ENCODE results near the gene GRAMD1C. TPM values are rescaled to one million over a fixed set of nuclear protein-coding genes. Genes with fewer than 3 reads are reported as not detected.

The GRAMD1C gene
- total RNA-seq, 1 donor from 2014 or later, result 3.7 TPM

- Histone ChIP-seq H3K9me3 (ENCODE audit: insufficient read depth, low read depth, low read length) (no peaks in the 10 kb centered on the region), H2AFZ (ENCODE audit: low read depth, low read length) (no peak overlapping the region), H3K4me1 (ENCODE audit: insufficient read depth, low read length) (no peaks in the 10 kb centered on the region), H3K27ac (ENCODE audit: low read depth, low read length) (no peak overlapping the region), H3K4me3 (ENCODE audit: insufficient read depth, low read depth, low read length) (no peak overlapping the region), H4K20me1 (ENCODE audit: insufficient read depth, low read length) (no peaks in the 10 kb centered on the region), H3K79me2 (ENCODE audit: insufficient read depth, low read length) (no peaks in the 10 kb centered on the region), H3K27me3 (ENCODE audit: insufficient read depth, low read length) (no peaks in the 10 kb centered on the region), H3K4me2 (ENCODE audit: low read length) (no peak overlapping the region), H3K9ac (ENCODE audit: low read length) (no peak overlapping the region), H3K36me3 (ENCODE audit: insufficient read depth, low read length) (no peaks in the 10 kb centered on the region)
- FAIRE-seq (no peak), DNase-seq (ENCODE audit: low read depth) (no peak)
- H3K9me3 Mint-ChIP-seq (ENCODE audit: unreplicated experiment), result no peaks in the 10 kb centered on the region
- H3K27me3 Mint-ChIP-seq (ENCODE audit: low read depth, unreplicated experiment), result no peaks in the 10 kb centered on the region
- no peak overlapping the region for H3K4me3 Mint-ChIP-seq (ENCODE audit: unreplicated experiment)
- H3K4me1 Mint-ChIP-seq (ENCODE audit: low read depth, unreplicated experiment), result no peaks in the 10 kb centered on the region
- H3K36me3 Mint-ChIP-seq (ENCODE audit: low read depth, unreplicated experiment), result no peaks in the 10 kb centered on the region
- TF ChIP-seq EZH2 (IDR thresholded peaks at IDR 0.05; ENCODE audit: insufficient read depth, low read length), result no peak
- TF ChIP-seq CTCF (IDR thresholded peaks at IDR 0.05; ENCODE audit: insufficient read depth, low read depth, low read length), result no peak
- no peak overlapping the region for H3K27ac Mint-ChIP-seq (ENCODE audit: unreplicated experiment)
Observed at GRCh38 chr3:113873814-113874526, 35.4 kb downstream of the GRAMD1C start.

- Histone ChIP-seq H3K4me3 (ENCODE audit: insufficient read depth, low read depth, low read length) (no peak overlapping the region), H3K27me3 (ENCODE audit: insufficient read depth, low read length) (no peaks in the 10 kb centered on the region), H3K9ac (ENCODE audit: low read length) (no peak overlapping the region), H3K27ac (ENCODE audit: low read depth, low read length) (no peak overlapping the region), H3K4me1 (ENCODE audit: insufficient read depth, low read length) (no peaks in the 10 kb centered on the region), H3K79me2 (ENCODE audit: insufficient read depth, low read length) (no peaks in the 10 kb centered on the region), H2AFZ (ENCODE audit: low read depth, low read length) (no peak overlapping the region), H3K4me2 (ENCODE audit: low read length) (no peak overlapping the region), H4K20me1 (ENCODE audit: insufficient read depth, low read length) (no peaks in the 10 kb centered on the region), H3K36me3 (ENCODE audit: insufficient read depth, low read length) (no peaks in the 10 kb centered on the region), H3K9me3 (ENCODE audit: insufficient read depth, low read depth, low read length) (no peaks in the 10 kb centered on the region)
- TF ChIP-seq EZH2 (IDR thresholded peaks at IDR 0.05; ENCODE audit: insufficient read depth, low read length) (no peak), CTCF (IDR thresholded peaks at IDR 0.05; ENCODE audit: insufficient read depth, low read depth, low read length) (no peak)
- FAIRE-seq, result no peak
- no peak for DNase-seq (ENCODE audit: low read depth)
- H3K27ac Mint-ChIP-seq (ENCODE audit: unreplicated experiment), result no peak overlapping the region
- no peaks in the 10 kb centered on the region for H3K9me3 Mint-ChIP-seq (ENCODE audit: unreplicated experiment)
- peaks cover under 1% of the 10 kb centered on the region for H3K36me3 Mint-ChIP-seq (ENCODE audit: low read depth, unreplicated experiment)
- no peaks in the 10 kb centered on the region for H3K27me3 Mint-ChIP-seq (ENCODE audit: low read depth, unreplicated experiment)
- no peaks in the 10 kb centered on the region for H3K4me1 Mint-ChIP-seq (ENCODE audit: low read depth, unreplicated experiment)
- H3K4me3 Mint-ChIP-seq (ENCODE audit: unreplicated experiment), result no peak overlapping the region
Observed at GRCh38 chr3:113878403-113878802, 39.8 kb downstream of the GRAMD1C start.

GRCh38 chr3:113885050-113885449 lies 46.5 kb downstream of the GRAMD1C start:
- peaks cover 3% of the 10 kb centered on the region for H3K9me3 Mint-ChIP-seq (ENCODE audit: unreplicated experiment)
- Histone ChIP-seq H3K9ac (ENCODE audit: low read length) (no peak overlapping the region), H4K20me1 (ENCODE audit: insufficient read depth, low read length) (no peaks in the 10 kb centered on the region), H3K4me1 (ENCODE audit: insufficient read depth, low read length) (no peaks in the 10 kb centered on the region), H3K36me3 (ENCODE audit: insufficient read depth, low read length) (no peaks in the 10 kb centered on the region), H3K4me2 (ENCODE audit: low read length) (no peak overlapping the region), H3K4me3 (ENCODE audit: insufficient read depth, low read depth, low read length) (no peak overlapping the region), H2AFZ (ENCODE audit: low read depth, low read length) (no peak overlapping the region), H3K9me3 (ENCODE audit: insufficient read depth, low read depth, low read length) (no peaks in the 10 kb centered on the region), H3K79me2 (ENCODE audit: insufficient read depth, low read length) (no peaks in the 10 kb centered on the region), H3K27ac (ENCODE audit: low read depth, low read length) (no peak overlapping the region), H3K27me3 (ENCODE audit: insufficient read depth, low read length) (no peaks in the 10 kb centered on the region)
- H3K27me3 Mint-ChIP-seq (ENCODE audit: low read depth, unreplicated experiment), result no peaks in the 10 kb centered on the region
- FAIRE-seq, result no peak
- no peak for DNase-seq (ENCODE audit: low read depth)
- H3K4me3 Mint-ChIP-seq (ENCODE audit: unreplicated experiment), result no peak overlapping the region
- peaks cover 11% of the 10 kb centered on the region for H3K36me3 Mint-ChIP-seq (ENCODE audit: low read depth, unreplicated experiment)
- TF ChIP-seq CTCF (IDR thresholded peaks at IDR 0.05; ENCODE audit: insufficient read depth, low read depth, low read length) (no peak), EZH2 (IDR thresholded peaks at IDR 0.05; ENCODE audit: insufficient read depth, low read length) (no peak)
- H3K27ac Mint-ChIP-seq (ENCODE audit: unreplicated experiment), result no peak overlapping the region
- H3K4me1 Mint-ChIP-seq (ENCODE audit: low read depth, unreplicated experiment), result no peaks in the 10 kb centered on the region
